T follicular helper cell (primary cell): Measurements from ENCODE around the gene TCF7L2.

Source experiments
- DNase-seq: peaks from one replicate; pipeline ENCODE4 v3.0.0-alpha.2; 2020; ENCODE audit warnings: low read depth

TCF7L2 gene

DNA sequence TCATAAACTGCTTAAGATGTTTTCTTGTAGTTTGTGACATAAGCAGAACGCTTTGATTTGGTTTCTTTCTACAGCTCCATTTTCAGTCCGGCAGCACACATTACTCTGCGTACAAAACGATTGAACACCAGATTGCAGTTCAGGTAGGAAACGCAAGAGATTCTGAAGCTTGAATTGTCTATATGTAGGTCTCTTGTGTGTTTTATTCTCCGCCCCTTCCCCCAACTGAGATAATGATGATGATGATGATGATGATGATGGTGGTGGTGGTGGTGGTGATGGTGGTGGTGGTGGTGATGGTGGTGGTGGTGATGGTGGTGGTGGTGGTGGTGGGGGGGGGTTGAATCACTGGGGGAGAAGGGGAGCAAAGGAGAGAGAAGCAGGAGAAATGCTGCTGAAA is 14.4 kb downstream of the TCF7L2 start:
- no peak for DNase-seq

DNA sequence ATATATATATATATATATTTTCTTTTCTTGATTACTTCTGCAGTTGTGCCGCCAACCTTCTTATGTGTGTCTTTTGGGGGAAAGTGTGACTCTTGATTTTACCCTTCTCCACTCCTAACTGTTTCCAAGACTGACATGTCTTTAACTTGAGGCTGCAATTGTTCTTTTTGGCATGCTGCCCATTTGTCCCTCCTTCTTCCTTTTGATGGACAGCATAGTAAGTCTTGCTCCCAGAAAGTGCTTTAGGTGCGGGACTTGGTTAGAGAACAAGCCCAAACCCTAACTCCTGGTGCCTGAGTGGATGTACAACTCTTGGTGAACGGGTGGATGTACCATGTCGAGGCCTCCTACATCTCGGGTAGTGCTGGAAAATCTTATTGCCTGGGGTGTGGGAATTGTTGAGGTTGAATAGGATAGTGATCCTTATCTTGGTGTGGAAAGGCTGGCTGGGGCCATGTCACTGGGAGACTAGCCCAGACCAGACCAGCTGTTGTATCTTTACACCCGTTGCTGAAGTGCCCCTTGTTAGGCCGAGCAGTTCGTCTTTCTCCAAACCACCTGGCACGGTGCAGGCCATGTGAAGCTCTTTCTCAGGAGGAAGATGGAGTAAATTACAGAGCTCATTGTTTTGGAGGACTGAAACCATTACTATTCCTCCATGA is 16.3 kb downstream of the TCF7L2 start:
- no peak for DNase-seq

DNA sequence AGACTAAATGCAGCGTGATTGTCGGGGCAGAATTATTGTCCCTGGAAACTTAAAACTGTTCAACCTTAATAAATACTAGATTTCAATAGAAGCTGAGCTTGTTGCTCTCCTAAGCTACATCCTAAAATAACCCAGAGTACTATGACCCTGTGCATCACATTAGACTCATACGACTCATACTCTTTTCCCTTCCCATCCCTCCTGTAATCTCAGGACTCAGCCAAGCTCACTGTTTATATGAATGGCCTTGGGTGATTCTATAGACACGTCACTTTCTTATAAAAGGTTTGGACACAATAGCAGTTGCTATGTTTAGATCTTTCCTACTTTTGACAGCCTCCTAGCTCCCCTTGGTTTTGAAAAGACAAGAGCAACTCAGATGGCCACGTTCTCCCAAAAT is 17.2 kb downstream of the TCF7L2 start:
- DNase-seq = no peak

DNA sequence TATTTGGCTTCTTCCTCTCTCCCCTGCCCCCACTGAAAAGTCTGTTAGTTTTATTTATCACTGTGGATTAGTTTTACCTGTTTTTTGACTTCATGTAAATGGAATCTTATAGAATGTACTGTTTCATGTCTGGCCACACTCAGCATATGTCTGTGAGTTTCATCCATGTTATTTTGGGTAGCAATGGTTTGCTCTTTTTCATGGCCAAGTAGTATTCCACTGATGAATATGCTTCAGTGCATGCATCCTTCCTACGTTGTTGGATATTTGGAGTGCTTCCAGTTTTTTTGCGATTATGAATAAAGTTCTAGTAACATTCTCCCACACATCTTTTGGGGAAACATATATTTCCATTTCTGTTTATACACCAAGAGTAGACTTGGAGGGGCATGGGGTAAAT is 19.1 kb downstream of the TCF7L2 start:
- no peak for DNase-seq

DNA sequence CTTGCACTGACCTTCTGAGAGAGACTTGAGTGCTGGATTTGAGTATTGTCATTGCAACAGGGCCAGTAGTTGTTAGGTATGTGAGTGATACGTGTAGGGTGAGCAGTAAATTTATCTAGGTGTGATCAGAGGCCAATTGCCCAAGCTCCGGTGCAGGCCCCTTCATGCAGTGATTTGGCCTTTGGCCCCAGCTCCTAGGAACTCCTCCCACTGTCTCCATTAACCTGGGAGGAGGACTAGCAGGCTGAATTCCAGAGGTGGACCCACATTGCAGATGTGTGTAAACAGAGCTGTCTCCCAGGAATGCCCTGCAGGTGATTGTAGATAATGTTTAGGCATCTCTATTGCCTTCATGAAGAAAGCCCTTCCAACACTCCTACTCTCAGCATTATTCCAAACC is 19.5 kb downstream of the TCF7L2 start:
- no peak for DNase-seq

DNA sequence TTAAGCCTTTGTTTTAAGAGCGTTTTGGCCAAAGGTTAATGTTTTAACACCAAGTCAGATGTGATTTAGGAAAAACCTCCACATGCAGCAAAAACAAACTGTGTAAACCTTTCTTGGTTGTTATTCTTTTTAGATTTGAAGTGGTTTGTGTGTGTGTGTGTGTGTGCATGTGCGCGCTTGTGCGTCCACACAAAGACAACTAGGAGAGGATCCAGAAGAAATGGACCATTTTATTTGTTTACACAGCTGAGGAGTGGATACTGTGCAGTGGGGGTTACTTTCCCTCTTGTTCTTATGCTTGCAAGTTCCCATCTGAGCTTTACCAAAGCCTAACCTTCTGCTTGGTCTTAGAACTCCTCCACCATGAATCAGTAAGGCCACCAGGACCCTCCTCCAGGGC is 20.0 kb downstream of the TCF7L2 start:
- DNase-seq = no peak

DNA sequence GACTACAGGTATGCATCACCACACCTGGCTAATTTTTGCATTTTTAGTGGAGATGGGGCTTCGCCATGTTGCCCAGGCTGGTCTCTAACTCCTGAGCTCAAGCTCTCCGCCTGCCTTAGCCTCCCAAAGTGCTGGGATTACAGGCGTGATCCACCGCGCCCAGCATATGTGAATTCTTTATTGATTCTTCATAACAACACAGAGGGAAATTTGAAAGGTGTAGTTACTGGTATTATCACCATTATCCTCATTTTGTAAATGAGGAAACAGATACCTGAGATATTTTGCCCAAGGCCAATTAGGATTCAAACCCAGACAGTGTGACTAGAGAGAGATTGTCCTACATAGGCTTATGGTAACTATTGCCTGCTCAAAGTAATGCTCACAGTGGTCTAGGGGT is 22.6 kb downstream of the TCF7L2 start:
- no peak for DNase-seq

DNA sequence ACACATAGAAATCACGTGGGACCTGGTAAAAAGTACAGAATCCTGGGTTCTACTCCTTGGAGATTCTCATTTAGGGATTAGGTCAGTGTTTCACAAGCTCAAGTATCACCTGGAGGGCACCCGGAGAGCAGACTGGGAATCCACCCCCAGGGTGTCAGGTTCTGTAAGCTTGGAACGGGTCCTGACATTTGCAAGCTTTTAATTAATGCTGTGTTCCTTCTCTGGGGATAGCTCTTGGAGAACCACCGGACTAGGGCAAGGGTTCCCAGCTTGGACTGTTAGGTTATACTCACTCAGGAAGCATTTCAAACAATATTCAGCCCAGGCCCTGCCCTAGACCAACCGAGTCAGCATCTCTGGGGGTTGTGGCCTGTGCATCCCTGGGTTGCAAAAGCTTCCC is 23.0 kb downstream of the TCF7L2 start:
- DNase-seq = no peak

DNA sequence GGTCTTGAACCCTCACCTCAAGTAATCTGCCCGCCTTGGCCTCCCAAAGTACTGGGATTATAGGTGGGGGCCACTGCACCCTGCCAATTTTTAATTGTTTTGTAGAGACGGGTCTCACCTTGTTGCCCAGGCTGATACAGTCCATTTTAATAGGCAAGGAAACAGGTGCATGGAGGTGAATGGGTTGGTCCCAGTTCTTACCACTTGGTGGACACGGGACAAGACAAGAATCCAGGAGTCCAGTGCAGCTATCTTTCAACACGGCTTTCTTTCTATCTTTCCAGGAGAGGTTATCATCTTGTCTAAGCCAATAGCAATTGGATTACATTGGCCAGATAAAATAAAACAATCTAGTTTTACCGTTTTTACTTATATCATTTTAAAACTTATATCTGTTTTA is 23.8 kb downstream of the TCF7L2 start:
- DNase-seq = no peak

DNA sequence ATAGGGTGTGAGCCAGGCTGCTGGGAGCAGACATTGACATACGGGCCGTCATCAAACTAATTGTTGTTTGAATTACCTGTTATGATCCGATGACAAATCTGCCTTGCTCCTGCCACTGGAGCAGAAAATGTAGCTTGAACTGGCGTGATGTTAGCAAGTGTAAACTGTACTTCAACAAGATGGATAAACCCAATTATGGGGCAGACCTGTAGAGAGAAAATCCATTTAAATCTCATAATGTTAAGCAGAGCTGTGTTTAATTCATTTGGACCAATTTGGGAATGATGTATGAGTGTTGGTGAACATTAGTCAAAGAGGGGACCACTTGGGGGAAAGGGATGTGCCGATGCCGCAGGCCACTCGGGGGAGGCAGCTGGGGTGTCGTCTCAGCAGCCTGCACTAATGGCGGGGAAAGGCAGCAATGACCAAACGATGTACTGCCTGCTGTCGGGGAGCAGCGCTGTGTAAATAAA is 27.4 kb downstream of the TCF7L2 start:
- no peak for DNase-seq

DNA sequence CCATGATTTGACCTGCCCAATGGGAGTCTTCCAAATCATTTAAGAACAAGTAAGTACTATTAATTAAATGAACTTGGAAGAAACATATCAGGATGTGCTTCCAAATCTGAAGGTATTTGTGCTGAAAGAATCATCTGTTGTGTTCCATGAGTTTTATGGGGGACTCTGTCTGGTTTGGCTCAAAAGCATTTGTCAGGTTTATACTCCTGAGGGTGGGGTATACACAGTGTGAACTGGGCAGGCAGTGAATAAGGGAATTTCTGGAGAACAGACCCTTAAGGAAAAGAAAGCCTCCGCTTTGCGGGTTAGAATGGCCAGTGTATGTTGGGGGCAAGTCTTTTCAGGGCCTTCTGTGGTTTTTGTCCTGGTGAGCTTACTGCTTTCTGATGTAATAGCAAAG is 29.9 kb downstream of the TCF7L2 start:
- DNase-seq = no peak

DNA sequence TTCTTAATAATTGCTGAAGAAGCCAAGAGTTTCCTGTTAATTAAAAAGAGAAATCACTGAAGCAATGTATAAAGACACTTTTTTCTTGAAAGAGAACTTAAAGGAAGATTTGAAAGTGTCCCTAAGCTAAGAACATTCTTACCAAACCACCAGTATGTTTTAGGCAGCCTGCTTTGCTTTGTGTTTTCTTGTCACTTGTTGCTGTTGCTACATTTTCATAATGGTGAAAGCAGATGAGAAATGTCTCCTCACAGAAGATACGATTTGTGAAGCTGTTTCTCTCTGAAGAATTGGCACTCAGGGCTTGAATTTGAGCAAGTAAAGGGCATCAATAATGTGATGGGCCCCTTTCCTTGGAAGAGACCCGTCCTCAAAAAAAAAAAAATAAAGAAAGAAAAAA is 30.9 kb downstream of the TCF7L2 start:
- DNase-seq = no peak

DNA sequence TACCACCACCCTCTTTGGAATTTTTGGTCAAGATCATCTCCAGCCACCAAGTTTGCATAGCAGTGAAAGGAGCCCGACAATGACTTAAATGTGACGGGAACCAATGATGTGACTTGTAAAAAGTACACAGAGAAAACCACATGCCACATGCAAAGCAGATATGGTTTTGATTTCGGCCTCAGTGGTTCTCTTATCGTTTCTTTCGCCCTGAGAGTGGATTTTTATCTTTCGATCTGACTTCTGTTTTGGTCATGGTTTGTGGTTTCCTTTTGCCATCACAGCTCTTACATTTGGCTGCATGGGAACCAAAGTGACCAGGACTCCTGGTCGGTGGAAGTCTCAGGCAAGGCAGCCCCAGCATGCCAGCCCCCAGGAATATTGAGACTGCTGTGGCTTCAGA is 31.5 kb downstream of the TCF7L2 start:
- no peak for DNase-seq

DNA sequence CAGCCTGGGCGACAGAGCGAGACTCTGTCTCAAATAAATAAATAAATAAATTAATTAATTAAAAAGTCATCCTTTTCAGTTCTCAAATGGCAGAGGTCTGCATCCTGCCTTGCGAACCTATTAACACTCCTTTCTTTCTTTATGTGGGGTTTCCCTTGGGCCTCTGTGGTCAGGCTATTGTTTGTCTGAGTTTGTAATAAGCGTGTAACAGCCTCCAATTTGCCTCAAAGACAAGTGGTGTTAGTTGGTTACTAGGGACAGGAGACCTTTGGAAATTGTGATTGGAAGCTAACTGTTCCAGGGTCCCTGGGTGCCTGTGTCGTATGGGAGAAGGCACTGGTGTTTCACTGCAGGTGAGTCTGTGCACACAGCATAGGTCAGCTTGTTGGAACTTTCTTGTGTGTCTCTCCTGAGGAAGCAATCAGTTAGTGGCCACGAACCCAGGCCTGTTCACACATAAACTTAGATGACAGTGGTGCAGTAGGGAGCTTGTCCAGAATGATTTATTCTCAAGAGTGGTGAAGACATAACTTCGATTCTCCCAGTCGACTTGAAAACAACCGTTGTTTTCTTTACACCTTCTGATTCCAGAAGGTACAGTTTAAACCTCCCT is 33.5 kb downstream of the TCF7L2 start:
- no peak for DNase-seq

DNA sequence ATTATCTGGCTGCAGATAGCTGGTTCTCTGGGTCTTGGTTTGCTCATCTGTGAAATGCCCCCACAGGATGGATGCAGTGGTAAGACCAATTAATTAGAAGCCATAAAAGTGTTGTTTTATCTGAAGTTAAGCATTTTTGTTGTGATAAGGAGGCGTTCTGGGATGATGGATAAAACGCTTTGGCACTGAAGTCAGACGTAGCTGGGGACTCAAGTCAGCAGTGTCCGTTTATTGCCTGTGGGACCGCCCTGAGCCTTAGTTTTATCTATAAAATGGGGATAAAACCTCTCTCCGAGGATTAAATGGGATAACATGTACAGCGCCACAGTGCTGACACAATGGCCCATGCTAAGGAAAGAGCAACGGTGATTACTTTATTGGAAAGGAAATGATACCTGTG is 34.7 kb downstream of the TCF7L2 start:
- DNase-seq = no peak

DNA sequence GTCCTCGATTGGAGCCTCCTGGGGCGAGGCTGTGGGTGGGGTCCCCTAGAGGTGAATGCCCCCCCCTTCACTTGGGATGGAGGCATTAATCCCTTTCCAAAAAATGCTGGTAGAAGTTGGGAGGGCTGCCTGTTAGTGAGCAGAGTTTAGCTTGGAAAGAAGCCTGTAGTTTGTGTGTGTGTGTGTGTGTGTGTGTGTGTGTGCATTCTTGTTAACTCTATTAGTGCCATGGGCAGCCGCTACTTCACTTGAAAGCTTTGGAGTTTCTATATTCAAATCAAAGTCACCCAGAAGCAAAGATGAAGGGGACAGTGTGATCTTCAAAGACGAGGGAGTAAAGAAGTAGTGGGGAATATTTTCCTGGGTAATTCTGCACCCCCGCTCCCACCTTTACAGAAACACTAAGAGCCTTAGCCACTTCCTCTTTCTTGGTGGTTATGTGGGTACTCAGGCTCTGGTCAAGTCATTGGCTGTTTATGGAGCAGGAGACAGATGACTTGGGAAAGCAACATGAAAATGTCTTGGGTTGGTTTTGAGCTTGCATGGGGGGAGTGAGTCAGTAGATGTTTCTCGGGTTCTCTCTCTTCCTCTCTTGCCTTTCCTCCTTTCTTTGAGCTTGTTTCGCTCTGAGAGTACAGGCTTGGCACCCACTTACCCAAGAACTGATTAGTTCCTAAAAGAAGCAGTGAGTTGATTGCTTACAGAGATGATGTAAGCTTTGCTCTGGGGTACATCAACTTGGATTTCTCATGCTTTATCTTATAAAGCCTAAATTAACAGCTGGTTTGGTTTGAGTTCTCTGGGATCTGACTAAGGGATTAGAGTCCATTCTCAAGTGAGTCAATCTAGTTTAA is 35.9 kb downstream of the TCF7L2 start:
- no peak for DNase-seq

DNA sequence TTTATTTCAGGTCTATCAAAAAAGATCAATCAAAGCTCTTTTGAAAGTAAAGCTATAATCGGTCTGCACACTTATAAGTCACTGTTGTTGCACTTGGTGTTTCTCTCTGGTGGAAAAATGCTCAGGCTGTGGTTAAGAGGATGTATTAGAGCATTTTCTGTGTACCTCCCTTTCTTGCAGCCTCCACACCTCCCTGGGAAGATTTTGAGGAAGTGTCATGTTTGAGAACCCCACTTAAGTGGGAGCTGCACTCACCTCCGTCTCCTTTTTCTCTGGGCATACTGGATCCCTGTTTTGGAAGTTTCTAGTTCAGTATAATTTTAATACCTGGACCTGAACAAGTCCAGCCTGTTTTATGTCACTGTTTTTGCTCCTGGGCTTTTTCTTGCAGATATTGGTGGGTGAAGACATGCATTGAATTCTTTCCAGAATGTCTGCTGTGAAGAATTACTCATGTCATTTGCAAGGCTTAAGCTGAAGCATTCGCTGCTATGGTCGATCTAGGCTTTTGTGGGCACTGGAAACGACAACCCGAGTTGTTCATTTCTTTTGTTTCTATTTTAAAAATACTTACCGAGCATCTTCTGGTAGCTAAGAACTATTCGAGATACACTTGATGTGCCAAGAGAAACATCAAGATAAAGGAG is 36.6 kb downstream of the TCF7L2 start:
- no peak for DNase-seq

DNA sequence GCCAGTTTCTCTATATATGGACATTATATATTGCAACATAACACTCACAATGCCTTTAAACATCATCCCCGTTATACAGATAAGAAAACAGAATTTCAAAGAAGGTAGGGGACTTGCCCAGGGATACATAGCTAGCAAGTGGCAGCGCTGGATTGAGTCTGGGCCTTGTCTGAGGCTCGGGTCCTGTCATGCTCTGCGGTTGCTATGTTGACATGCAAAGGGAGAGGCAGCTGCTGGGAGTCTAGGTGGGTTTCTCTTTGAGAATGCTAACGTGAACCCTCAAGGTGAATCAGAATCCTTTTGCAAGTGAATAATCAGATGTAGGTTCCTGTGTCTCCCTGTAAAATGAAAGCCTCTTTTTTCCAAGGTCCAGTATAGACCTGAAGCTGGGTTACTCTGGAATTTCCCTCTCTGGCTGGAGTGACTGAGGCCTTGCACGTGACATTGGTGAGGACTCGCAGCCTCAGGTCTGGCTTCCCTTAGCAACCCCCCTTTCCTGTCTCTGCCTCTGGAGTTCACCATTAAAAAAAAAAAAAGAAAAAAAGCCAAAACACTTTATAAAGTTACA is 38.9 kb downstream of the TCF7L2 start:
- DNase-seq = no peak

DNA sequence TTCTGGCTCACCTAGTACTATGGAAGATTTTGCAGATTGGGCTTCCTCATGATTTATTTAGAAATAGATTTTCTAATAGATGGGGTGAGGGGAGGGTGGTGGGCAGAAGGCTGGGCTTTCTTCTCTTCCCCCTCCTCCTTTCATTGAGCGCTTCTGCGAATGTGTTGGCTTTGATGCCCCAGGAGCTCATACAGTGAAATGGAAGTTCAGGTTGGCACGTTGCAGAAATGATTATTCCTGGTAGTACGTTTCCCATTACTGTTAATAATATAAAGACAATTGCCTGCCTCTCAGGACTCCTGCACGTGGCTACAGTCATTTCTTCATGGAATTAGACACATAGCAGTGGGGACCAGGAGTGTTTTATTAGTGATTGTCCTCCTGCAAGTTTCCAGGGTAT is 39.8 kb downstream of the TCF7L2 start:
- no peak for DNase-seq

DNA sequence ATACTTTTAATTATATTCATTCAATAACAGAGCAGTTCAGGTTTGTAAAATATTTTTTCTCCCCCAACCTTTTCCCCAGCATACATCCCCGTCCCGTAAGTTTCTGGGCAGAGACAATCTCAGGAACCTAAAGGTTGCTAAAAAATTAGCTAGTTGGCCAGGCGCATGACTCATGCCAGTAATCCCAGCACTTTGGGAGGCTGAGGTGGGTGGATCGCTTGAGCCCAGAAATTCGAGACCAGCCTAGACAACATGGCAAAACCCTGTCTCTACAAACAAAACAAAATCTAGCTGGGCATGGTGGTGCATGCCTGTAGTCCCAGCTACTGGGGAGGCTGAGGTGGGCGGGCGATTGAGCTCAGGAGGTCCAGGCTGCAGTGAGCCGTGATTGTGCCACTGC is 40.2 kb downstream of the TCF7L2 start:
- no peak for DNase-seq

DNA sequence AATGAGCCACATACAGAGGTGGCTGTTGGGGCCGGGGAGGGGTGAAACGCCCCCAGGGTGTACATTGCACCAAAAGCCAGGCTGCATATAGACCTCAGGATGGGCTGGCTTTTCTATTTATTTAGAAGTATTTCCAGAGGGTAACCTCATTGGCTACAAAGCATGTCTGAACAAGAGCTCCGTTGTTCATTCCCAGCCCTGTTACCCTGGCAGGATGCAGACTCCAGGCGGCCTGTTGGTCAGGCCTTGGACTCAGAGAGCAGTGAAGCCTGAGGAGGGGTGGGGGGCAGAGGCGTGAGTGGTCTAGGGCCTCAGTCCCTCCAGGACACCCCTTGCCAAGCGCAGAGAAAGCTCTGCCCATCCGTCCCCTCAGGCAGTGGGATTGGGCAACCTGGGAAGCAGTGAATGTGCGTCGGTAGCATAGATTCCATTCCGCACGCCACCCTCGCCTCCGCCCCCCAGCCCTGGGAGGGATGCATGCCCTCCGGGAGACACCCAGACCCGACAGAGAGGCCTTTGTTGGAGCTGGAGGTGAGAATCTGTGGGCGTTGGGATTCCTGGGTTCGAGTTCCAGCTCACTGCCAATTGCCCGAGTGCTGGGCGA is 41.9 kb downstream of the TCF7L2 start:
- DNase-seq = no peak

DNA sequence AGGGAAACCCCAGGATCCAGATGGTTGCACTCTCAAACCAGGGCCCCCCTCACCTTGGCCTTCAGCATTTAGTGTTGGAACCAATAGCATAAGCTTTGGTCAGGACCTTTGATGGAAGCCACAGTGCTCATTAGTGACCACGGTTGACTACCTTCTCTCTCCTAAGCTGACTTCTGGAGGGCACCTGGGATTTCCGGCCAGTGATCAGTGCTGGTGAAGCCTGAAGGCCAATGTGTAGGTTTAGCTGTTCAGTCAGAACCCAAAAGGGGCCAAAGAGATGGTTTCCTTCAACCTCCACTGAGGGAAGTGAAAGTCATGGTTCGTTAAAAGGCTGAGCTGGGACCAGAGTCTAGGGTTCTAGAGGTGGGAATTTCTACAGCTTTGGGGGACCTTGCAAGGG is 46.4 kb downstream of the TCF7L2 start:
- no peak for DNase-seq
